GM18498 (cell line): ENCODE data around the gene ANO2.

ENCODE experiments used
- ATAC-seq: cut with Tn5 transposase; IDR thresholded peaks from one replicate; pipeline ENCODE4 v1.9.1; 2021; ENCODE audit warnings: mild to moderate bottlenecking, moderate library complexity; ENCODE audit not compliant: unreplicated experiment

ANO2 gene

DNA sequence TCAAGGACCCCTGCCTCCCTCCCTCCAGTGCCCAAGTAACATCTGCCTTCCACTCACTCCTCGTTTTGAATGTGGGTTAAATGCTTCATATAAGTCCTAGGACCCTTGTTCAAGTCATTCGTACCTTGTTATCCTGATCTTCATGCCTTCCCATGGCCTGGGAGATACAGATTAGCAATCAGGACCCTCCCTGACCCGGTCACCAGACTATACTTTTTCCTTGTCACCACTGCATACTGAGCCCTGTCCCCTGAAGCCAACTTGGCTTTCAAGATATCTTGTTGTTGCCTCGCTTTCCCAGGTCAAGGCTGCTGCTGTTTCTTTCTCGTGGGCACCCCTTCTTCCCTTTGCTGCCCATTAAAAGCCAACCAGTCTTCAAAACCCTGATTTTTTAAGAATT lies 208.5 kb downstream of the ANO2 start:
- ATAC-seq = no peak

DNA sequence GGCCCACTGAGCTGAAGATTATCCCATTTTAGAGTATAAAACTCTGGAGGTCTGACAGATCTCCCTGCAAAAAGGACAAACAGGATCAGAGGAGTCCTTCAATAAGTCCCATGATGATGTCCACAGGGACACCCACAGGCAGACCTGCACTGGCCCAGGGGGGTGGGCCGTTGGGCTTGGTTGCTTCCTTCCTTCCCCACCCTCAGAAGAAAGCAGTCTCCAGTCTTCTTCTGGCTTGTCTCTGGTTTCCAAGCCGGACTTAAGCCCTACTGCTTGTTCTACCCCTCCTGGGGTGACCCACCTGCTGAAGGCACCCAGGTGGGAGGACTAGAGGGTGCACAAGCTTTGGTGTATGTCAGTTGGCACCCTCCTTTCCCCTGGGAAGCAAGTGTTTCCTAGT lies 209.0 kb downstream of the ANO2 start:
- ATAC-seq = no peak

DNA sequence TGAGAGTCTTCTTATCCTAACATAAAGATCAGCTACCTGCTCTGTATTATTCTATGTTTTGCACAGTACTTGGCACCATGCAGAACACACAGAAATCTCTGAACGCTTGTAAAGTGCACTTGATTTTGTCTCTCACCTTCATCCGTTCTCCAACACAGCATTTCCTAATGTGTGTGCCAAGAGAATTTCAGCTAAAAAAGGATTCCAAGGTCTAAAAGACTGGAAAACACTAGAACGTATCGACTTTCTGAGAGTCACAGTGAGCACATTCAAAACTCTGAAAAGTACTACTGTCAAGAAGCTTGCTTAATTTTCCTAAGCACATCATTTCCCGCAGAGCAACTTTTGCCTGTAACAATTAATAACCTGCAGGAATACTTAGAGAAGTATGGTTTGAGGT lies 211.1 kb downstream of the ANO2 start:
- ATAC-seq = no peak

DNA sequence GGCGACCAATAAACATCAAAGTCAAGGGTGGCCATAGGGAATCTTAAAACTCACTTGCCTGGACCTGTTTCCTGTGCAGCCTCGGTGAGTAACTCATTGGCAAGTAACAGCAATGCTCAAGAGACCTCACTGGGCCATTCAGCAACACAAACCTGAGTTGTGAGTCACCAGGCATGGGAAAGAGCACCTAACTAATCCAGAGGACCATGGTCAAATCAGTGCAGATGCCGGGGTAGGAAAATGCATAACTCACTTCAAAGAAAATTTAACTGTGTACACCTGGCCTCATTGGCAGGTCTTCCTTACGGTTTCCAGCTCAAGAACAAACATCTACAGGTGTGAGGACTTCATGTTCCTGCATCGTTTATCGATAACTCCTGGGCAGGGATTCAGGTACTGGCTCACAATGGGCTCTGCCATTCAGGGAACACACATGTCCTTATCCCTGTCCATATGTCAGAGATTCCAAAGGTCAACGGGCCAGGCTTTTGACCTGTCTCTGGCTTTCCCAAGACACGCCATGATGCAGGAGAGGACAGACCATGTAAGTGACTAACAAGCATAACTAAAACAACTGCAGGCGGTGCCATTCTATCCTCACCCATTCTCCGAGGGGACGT lies 211.8 kb downstream of the ANO2 start:
- ATAC-seq = no peak

DNA sequence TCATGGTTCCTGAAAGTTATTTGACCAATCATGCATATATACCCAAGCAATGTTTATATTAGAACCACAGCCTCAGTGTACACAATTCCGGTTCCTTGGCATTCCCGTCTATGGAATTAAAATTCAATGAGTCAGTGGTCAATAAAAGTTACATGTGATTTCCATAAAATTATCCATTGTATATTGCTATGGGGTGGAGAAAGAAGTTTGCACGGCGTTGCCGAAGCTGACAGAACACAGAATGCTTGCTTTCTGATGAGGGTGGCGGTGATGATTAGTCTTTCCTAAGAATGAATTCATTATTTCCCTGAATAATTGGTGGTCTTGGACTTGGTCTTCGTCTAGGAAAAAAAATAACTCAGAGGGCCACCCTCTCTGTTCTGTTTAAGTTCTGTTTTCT lies 214.1 kb downstream of the ANO2 start:
- ATAC-seq = no peak

DNA sequence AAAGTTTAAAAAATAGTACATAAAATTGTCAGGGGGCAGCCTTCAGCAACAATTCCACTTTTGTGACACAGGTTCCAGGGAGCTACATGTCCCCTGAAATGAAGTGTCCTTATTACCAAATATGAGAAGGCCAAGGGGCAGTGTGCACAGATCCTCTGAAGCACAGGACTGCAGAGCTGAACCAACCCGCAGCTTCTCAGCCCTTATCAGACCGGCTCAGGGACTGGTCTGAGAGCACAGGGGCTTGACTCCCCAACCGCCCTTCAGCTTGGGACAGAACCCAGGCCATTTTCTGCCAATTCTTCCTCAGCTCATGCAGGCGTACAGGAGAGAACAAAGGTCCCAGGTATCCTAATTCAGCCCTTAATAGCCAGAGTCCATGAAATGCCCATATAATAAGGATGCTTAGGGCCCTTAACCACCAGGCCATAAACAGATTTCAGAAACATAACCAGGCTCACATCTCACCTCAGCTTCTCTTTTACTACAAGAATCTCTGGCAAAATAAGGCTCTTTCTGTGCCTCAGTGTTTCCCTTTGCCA lies 221.3 kb downstream of the ANO2 start:
- ATAC-seq = no peak

DNA sequence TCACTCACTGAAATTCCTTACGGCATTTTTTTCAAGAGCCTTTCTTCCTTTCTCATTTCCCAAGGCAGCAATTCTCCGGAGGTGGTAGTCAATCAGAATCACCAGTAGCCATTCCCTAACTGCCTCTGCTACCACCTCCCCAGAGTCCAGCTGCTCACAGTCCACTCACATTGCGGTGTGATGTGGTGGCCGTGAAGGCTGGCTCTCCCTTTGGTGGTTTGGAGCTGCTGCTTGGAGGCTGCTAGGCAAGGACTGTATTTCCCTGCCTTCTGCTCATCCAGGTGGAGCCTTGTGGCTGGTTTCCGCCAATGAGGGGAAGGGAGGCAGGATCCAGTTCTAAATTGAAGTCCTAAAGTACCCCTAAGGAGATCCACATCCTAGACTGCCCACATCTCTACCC lies 222.0 kb downstream of the ANO2 start:
- no peak for ATAC-seq

DNA sequence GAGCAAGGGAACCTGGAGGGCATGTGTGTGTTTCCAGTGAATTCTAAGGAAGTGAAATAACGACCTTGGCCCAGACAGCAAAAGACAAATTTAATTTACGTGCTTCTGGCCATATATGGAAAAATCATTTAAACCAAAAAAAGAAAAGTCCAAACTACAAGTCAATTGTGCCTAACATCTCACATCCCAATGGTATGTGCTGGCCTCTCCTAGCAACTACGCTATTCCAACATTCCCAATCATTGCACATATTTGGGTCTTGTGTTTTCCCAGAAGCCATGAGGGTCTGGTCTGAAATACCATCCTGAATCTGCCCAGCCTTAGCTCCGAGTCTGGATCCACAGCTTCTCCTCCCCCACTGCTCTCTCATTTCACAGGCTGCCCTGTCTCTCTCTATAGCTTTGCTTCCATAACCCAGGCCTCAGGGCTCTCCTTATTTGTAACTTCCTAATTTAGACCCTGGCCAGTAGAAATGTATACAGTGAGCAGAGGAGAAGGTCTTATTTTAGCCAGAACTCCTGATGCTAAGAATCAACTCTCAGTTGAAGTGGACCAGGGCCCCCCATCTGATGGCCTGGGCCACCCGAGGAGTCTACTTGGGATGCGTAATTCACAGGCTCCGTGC lies 224.6 kb downstream of the ANO2 start:
- ATAC-seq = no peak

DNA sequence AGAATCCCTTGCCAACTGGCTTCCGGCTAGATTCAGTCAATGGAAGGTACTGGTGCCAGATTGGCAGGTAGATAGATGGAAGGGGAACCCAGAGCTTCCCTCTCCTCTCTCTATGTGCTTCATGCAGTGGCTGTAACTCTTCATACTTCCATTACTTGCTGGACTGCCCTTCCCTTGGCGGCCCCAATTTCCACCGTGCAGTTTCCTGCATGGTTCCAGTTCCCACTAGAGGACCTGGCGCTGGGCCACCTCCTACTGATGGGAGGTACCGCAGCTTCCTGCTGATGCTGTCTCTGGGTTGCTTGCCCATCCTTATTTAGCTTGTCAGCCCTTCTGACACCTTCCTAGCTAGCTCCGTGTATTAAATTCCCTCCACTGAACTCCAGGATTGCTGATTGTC lies 226.4 kb downstream of the ANO2 start:
- ATAC-seq = no peak

DNA sequence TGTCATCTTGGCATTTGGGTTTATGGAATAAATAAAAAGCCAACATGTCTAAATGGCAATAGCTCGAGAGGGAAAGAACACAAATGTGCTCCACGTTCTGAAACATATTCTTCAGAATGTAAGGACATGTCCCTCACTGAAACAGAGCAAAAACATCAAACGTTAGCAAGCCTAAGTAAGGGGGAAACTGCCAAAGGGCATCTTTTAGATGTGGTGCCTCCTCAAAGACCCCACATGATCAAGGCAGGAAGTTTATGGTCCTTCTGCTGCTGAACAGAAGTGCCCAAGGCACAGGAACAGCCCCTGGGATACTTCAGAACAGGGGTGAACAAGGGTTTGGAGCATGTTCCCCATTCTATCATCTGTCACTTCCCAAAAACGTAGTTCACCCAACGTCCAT lies 227.0 kb downstream of the ANO2 start:
- no peak for ATAC-seq

DNA sequence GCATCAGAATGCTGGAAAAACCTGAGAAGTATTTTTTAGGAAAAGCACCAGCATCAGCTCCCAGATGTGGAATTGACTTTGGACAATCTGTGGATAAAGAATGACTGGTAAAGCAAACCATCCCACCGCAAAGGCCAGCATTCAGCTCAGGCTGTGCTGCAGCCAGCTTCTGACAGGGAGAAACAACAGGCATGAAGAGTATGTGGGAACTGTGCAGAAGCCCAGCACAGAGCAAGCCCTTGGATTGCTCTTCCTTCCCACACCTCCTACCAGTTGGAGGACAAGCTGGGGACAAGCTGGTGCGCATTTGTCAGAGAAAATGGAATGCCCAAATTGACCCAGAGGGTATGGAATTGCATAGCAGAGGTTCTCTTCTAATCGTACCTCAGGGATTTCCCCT lies 228.1 kb downstream of the ANO2 start:
- ATAC-seq = no peak

DNA sequence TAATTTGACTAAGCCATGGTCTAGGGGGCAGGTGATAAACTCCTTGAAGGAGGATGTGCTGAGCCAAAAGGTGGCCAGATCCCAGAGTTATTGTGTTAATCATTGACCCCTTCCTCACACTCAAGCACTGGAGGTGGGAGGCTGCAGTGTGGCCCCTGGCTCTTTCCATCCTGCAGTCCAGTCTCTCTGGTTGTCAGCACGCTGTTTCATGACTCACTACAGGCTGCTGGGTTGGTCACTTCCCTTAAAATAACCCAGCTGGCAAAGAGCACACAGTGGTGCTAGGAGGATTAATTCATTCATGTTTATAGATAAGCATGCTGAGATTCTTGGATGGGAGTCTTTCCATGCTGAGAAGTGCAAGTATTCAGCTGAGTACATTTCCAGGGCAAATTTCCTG lies 228.9 kb downstream of the ANO2 start:
- ATAC-seq = no peak

DNA sequence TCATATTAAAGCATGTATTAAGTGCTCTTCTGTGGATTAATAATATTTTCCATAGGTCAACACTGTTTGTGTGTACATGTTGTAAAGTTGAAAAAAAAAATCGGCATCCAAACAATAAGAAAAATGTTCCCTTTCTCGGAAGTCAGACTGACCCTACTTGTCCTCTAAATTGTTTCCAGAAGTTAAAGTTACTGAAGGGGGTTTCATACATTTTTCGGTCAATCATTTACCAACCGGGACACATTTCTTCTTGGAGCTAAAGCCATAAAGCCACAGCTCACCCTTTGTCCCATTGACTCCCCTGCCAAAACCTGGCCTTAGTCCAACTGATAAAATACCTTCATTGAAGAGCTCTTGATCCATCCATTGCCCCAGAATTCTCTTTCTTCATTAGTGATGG lies 230.0 kb downstream of the ANO2 start:
- no peak for ATAC-seq

DNA sequence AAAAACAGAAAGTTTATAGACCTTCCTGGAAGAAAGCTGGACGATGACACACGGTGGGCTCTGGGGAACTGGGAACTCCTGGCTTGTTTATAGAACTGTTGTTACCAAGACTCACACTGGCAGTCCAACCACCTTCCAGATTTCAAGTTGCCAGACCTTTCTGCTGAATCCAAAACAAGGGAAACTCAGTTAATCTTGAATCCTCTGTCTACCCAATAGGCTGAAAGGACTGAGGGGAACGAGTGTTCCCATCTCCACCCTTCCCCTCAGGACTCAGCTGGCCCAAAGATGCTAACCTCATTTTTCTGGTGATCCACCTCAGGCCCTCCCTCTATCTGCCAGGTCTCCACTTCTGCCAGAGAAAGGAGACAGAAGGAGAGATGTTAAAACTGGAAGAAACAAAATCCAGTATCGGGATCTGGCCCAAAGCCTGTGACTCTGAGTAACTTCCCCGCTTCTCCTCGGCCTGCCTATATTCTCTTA lies 231.4 kb downstream of the ANO2 start:
- ATAC-seq = no peak

DNA sequence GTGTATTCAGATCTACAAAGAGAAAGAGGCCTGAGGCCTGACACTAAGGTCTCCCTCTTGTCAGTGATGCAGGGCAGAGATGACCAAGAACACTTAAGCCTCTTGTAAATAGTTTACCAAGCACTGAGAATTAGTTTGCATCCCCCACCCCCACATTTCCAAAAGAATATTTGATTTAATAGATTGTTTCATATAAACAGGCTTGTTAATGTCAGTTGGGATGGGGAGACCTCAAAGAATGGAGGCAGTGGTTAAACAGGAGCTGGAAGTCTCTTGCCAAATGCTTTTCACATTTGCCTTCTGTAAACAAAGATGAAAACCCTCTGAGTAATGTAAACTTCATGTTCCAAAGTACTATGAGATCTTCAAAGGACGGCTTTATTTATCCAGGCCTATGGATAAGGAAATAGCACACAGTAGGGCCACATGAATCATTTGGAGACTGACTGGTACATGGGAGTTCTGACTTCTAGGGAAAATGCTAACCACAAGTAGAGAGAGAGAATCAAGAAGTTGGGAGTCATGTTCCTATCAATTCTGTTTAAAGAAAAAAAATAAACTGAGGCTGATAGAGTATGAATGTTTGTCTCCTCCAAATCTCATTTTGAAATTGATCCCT lies 234.7 kb downstream of the ANO2 start:
- ATAC-seq = no peak

DNA sequence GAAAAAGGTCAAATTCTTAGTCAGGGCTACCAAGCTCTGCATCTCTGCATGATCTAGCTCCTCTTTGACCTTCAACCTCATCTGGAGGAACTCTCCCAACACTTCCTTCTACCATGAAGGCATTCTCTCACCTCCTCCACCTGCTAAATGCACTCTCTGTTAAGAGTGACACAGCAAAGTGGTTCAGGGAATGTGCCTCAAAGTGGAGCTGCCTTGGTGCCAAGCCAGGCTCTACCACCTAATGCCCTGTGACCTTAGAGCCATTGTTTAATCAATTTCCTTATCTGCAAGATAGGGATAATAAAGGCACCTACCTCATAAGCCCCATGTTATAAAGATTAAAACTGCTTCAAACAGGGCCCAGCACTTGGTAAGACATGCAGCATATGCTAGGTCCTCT lies 236.7 kb downstream of the ANO2 start:
- no peak for ATAC-seq

DNA sequence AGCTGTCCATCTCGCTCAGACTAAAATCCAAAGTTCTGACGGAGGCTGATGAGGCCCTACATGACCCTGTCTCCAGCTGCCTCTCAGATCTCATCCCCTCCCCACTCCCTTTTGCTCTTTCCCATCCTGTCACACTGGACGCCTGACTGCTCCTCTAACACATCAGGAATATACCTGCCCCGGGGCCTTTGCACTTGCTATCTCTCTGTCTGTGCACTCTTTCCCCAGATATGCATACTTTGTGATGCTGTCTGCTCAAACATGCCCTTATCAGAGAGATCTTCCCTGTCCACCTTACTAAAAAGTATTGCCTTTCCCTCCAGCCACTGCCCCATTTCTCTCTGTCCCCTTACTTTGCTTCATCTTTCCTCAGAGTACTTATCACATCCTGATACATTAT lies 238.8 kb downstream of the ANO2 start:
- ATAC-seq = no peak

DNA sequence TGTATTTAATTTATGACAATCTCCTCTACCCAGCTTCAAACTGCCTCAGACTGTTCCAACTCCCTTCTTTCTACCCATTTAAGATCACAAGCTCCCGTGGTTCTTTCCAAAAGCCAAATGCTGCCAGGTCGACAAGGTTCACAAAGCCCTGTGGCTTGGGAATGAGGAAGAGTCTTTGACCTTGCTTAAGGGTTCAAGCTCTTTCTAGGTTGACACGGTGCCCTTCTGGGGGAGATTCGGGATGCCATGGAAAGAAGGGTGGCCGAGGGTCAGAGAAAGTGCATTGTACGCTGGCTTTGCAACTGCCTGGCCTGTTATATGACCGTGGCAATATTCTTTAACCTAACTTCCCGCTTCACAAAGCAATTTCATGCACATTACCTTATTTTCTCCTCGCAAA lies 239.3 kb downstream of the ANO2 start:
- ATAC-seq = no peak

DNA sequence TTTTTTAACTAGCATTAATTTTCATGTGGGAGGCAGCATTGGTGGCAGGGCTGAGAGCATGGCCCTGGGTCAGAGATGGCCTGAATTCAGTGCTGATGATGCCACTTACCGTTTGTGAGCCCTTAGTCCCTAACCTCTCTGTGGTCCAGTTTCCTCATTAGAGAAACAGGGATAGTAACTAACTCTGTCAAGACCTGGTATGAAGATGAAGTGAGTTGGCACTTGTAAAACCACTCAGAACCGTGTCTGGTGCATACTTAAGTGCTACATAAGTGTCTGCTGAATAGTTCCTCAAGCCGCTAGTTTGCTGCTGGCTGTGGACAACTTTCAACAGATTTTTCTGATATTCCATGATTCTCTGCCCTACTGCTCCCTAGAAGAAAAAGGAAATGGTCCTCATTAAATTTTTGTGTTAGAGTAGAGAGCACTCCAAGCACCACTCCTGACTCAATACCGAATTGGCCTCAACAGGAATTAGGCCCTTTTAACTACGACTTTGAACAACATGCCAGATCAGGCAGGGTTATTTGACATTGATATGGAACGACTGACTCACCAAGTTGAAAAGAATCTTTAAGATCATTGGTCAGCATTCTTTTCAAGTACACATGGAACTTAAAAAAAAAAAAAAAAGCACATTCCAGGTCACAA lies 250.2 kb downstream of the ANO2 start:
- ATAC-seq = no peak

DNA sequence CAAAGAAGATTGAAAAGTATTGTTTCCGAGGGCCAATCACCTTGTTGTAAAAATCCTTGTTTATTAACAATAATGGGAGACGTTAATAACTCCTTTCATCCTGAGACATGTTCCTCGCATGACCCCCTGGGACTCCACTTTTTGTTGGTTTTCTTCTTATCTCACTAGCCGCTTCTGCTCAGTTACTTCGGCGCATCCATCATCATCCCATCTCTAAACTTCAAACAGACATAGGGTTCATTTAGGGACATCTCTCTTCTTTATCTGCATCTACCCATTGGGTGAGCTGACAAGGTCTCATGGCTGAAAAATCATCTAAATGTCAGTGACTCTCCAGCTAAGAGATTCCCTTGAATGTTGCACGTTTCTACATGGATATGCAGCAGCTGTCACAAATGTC lies 252.2 kb downstream of the ANO2 start:
- no peak for ATAC-seq

DNA sequence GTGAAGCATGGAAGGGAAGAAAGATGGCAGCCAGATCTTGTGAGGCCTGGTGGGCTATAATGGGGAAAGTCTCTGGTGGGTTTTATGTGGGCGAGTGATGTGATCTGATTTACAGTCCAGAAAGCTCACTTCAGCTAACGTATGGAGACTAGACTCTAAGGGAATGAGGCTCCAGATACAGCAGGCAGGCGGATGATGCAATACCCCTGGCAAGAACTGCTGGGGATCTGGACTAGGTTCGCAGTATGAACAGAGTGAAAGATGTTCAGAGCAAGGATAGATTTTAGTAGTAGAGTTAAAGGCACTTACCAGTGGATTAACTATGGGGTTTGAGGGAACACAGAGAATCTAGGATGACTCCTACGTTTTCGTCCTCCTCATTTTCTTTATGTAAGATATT lies 253.1 kb downstream of the ANO2 start:
- ATAC-seq = no peak

DNA sequence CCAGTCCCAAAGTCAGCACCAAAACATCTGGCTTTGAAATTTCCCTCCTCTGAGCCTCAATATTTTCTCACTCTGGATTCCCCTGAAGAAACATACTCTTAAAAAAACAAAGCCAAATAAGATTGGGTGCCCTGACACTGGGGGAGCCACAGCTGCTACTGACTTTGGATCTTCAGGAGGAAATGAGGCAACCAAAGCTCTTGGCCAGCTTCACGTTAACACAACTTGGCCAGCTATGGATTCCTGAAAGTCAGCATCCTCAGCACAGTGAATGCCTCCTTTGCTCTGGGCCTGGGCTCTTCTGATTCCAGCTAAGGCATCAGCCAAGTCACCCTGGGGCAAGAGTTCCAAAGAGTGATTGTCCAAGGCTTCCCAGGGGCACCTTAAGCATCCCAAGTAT lies 254.8 kb downstream of the ANO2 start:
- ATAC-seq = no peak
